HG02610 (cell line): ENCODE measurements around the gene PTPN3.
A peak's percentile ranks its signal among the peaks of the same experiment; 100 is the strongest.
"Not testable (repeated sequence)": the region's sequence is repeated elsewhere in the genome, so short reads cannot be mapped to it uniquely, and the experiment has no call there.

ENCODE experiments used
- ATAC-seq: cut with Tn5 transposase; IDR thresholded peaks from one replicate; pipeline ENCODE4 v1.9.1; 2021; ENCODE audit warnings: mild to moderate bottlenecking, moderate library complexity; ENCODE audit not compliant: unreplicated experiment

Gene PTPN3

DNA sequence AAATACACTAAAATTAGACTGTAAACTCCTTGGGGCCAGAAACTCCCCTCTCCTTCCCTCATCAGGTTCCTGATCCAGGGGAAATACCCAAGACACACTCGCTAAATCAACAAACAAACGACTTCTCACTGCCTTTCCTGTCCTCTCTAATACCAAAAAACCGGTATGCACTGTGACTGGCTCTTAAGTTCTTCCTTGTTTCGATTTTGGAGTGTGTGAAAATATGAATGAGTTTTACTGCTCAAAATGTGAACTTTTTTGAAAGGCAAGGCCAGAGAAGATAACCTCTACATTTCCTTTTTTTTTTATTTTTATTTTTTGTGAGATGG is 96.2 kb downstream of the PTPN3 start:
- ATAC-seq = no peak

DNA sequence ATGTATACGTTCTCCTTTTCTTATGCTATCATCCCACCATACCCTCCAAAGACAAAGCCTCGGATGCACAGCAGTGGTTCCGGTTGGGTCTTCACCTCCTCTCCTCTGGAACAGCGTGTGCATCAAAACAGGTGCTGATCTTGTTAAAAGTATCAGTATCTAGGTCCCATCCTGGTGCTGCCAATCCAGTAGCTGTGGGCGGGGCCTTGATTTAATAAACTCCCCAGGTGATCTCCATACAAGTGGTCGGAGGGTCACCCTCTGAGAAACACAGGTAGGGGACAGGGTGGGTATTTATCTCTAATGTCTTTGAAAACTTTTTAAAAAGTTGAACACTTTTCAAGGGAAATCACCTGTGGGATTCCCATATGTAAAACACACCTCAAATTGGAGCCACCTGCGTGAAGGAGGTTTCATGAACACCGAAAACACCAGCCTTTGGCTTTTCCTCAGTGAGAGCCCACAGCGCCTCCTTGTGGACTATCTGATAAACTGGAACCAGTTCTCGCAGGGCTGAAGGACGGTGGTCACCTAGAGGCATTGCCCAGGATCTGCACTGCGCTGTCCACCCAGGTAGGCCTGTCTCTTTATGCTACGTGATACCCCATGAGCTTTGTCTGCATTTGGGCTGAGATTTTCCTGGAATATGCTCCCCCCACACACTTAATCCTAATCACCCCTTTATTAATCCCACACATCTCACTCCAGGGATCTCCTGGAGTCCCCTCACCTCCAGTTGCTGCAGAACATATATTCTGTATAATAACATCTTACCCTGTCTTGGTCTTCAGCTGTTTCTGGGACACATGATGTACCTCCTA is 96.7 kb downstream of the PTPN3 start:
- ATAC-seq = no peak

DNA sequence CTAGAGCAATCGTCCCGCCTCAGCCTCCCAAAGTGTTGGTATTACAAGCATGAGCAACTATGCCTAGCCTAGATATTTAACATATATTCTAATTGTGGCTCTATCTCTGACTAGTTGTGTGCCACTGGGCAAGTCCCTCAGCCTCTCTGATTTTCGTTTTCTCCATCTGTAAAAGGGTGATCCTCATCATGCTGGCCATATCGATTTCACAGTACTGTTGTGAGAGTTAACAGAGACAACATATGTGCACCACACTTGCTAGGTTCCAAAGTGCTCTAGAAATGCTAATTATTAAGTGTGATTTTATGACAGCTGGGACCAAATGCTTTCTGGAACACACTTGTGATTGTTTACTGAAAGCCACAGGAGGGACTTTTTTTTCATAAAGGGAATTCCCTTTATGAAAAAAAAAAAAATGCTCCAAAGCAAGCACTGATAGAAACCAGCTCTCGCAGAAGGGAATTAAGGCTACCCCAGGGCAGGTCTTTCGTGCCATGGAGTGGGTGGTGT is 98.8 kb downstream of the PTPN3 start:
- peak; percentile 91 for ATAC-seq

DNA sequence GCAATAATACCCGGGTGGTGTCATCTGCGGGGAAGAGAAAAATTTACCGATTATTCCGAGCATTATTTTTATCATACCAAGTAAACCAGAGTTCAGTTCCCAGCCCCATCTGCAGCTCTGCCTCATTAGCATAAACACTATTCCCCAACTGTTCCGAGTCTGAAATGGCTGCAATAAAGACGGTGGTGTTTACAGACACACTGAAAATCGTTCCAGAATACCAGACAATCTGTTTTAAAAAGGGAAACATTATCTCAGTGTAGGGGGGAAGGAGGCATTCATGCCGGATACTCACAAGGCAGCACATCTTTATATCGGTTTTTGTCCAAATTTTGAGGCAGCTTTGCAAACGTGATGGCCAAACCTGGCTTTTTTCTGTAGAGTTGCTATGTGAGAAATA is 106.9 kb downstream of the PTPN3 start:
- no peak for ATAC-seq

DNA sequence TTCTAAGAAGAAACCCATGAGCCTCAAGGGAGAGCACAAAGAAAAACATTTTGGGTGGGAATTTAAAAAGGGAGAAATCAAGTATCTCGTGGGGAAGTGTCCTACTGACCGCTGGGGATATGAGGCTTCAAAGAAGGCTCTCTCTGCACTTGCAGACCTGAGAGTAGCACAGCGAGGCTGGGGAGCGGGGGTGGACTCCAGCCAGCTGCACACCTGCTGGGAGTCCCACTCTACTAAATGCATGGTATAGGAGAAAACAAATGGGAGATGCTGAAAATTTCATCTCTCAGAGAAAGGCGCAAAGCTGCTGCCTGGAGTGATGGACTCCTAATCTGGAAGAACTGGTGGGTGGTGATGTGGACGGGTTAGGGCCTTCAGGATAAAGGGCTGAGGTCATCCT is 110.3 kb downstream of the PTPN3 start:
- ATAC-seq = no peak

DNA sequence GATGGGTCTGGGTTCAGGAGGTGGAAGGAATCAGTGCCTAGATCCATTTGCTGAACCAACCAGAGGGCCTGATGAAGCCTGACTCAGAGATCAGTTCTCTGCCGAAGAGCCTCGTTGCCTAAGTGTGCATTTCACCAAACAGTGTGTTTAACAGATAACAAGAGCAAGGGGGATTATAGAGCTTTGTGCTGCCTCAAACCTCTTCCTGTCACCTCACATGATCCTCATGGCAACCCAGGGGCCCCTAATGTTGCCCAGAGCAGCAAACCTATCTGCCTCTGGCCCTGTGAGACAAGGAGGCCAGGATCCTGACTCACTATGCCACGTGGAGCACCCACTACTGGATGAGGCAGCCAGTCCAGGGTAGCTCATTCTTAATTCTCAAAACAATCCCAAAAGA is 110.9 kb downstream of the PTPN3 start:
- ATAC-seq = no peak

DNA sequence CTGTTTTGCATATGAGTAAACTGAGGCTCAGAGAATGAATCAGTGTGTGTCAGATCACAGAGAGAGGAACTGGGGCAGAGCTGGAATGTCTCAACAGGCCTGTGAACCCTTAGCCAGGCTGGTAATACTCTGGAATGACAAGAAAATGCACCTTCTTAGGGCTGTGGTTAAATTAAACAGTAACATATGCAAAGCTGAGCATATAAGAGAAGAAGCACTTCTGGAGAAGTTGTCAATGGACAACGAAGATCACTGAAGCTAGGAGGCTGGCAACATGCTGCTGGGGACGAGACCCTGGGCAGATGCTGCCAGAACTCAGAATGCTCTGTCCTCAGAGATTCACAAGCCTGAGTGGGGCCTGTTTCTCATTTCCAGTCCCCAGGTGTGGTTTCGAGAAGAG is 112.6 kb downstream of the PTPN3 start:
- no peak for ATAC-seq

DNA sequence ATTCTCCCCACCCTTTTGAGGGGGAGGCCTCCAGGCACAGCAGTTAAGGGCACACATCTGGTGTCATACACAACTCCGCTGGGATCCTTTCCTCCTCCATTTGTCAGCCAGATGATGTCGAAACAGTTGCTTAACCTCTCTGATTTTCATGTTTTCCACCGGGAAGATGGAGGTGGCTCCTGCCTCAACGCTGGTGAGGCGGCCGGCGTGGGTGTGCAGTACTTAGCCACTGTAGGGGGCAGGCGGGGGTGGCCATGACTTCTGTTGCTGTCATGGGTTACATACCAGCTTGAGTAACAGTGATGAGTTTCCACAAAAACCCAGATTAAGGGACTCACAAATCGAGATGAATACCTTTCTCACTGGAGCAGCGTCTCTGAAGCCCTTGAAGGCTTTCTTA is 114.2 kb downstream of the PTPN3 start:
- no peak for ATAC-seq

DNA sequence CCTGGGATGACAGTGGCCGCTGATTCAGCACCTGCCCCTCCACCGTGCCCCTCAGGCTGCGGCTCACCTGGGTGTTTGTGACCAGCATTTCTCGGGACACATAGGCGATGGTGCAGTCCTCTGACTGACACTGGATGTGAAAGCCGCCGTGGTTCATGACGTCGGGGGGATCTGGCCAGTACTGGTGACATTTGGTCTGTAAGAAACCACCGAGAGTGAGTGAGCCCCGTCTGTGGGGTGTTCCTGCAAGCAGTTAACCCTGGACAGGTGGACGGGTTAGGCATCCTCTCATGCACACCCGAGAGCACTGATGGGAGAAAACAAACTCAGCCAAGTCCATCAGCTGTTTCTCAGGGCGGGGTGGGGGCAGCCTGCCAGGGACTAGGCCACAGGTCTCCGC is 114.8 kb downstream of the PTPN3 start:
- no peak for ATAC-seq

DNA sequence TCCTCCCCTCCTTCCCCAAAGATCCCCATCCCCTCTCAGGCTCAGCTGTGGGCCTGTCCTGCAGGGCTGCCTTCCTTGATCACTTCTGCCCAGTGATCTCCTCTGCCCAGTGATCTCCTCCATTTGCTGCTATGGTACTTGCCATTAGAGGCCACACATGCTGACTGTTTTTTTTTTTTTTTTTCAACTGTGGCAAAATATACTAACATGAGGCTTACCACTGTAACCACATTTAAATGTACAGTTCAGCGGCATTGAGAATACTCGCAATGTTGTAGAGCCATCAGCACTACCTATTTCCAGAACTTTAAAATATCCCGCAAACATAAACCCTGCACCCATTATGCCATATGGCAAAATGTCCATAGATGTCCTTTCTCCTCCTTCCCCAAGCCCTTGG is 115.5 kb downstream of the PTPN3 start:
- no peak for ATAC-seq

DNA sequence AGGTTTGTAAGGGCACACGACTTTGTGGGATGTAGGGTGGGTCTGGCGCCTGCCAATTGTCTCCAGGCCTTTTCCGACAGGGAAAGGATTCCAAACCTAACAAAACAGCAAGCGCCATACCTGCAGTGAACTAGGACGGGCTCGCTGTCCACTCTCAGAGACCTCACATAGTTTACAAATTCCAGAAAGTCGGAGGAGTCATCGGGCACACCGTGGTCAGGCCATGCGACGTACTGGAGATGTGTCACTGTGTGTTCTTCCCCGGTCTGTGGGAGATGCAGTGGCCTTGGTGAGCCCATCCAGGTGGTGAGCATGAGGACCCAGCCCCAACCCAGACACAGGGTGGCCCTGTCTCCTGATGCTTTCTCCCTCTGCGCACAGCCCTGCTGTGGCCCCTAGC is 115.9 kb downstream of the PTPN3 start:
- no peak for ATAC-seq

DNA sequence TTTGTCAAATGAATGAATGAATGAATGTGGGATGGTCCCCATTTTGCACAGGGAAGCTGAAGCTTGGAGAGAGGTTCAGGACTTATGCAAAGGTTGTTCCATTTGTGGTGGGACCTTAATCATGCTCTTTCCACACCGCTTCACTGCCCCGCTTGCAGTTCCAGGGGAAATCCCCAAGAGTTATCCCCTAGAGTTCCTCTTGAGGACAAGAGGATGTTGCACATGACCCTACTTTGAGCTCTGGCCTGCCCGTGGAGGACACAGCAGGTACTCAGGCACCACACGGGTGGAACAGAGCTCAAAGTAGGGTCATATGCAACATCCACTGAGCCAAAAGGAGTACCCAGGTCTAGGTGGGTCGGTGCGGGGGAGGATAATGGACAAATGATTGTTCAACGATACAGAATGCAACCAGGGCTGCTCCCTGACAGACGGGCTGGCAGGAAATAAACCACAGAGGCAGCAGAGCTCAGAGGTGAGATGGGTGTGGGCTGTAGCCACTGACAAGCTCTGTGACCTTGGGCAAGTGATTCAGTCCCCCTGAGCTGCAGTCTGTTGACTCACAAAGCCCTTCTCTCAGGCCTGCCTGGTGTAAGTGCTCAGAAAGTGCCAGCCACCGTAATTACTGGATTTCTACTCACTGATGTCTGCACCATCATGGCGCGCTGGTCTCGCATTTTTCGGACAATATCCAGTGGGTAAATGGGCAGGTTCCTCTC is 116.9 kb downstream of the PTPN3 start:
- peak; percentile 70 for ATAC-seq

DNA sequence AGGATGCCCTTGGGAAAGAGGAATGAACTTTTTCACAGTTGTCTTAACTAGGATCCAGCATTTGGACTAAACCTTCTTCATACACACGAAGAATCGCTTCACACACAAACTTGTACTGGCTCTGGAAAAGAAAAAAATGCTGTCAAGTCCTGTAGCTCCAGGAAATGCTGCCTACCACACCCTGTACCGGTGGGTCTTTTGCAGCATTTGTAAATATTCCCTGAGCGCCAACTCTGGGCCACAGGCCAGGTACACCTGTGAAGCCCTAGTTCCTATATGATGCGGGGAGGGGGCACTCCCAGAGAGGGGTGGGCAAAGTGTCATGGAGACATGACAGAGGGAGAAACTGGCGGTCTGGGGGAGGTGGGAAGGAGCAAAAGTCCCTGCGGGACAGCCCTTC is 118.6 kb downstream of the PTPN3 start:
- ATAC-seq = no peak

DNA sequence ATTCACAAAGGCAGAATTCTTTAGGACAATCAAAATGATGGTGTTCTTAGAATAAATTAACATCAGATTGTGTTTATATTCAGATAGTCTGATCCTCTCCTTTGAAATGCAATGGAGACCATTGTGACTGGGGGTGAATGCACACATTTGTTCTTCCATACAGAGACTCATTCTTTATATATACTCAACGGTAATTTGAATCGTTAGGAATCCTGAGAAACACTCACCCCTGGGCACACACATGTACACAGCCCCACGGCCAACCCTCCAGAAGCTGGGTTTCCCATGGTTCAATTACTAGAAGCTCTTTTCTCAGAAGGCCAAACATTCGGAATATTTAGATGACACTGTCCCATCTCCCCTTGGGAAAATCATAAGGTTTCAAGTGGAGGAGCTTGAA is 119.8 kb downstream of the PTPN3 start:
- ATAC-seq = no peak

DNA sequence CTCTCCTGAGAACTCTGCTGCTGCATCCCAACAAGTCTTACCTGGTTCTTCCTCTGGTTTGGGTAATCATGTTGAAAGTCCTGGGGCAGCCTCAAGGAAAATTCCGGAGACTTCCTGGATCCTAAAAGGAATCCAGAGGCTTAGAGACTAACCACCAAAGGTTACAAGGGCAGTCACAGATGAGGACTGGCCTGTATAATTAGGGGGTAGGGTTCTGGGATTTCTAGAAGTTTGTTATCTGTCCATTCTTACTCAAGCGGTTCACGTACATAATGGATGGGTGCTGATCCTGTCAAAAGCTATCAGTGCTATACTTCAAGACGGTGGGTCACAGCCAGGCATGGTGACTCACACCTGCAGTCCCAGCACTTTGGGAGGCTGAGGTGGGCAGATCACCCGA is 125.9 kb downstream of the PTPN3 start:
- no peak for ATAC-seq

DNA sequence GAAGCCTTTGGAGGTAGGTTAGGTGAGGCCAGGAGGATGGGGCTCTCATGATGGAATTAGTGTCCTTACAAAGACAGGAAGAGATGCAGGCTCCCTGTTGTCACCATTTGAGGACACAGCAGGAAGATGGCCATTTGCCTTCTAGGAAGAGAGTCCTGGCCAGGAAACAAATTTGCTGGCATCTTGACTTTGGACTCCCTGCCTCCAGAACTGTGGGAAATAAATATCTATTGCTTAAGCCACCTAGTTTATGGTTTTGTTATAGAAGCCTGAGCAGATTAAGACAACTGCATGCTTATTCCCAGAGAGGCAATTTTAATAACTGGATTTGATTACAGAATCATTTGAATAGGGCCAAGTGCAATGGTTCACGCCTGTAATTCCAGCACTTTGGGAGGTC is 126.7 kb downstream of the PTPN3 start:
- ATAC-seq = no peak

DNA sequence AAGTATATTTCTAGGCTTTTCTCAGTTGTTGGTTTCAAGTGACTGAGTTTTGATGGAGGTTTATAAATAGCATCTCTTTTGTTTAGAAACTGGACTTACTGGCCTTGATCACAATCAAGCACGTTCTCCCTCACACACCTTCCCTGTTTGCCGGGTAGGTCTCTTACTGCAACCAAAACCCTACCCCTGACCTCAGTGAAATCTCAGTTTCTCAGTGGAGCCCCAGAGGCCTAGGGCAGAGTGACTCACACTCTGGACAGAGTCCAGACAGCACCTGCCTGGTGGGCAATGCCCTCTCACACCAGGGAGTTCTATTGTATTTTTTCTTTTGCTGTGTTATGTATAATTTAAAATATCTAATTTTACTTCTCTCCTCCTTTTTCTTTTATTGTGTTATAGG is 128.8 kb downstream of the PTPN3 start:
- no peak for ATAC-seq

DNA sequence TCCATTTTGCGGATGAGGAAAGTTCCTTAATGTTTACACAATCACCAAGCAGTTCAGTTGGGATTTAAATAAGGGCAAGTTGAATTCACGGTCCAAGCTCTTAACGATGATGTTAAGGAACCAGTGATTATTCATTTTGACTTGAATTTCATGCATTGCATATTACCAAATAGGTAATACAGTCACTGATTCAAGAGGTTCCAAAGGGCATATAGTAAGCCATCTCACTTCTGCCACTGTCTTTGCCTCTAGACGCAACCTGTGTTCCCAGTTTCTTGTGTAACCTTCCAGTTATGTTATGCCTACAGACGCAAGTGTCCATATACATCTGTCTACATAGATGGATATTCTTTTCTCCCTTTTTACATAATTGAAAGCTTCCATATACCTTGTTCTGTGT is 137.3 kb downstream of the PTPN3 start:
- no peak for ATAC-seq

DNA sequence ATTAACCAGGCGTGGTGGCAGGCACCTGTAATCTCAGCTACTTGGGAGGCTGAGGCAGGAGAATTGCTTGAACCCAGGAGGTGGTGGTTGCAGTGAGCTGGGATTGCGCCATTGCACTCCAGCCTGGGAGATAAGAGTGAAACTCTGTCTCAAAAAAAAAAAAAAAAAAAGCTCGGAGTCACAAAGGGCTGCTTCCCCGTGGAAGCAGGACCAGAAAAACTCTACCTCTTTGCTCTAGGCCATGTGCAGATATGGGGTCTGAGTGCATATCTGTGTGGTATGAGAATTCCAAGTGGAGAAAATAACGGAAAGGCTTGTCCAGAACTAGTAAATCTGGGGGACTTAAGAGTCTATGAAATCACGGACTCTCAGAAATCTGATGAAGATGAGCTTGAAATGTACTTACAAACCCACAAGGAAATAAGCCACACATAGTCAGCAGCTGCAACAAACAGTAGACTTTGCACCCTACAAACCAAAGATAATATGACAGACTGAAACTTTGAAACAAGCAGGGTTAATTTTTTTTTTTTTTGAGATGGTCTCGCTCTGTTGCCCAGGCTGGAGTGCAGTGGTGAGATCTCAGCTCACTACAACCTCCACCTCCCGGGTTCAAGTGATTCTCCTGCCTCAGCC is 139.0 kb downstream of the PTPN3 start:
- ATAC-seq = not testable (repeated sequence)

DNA sequence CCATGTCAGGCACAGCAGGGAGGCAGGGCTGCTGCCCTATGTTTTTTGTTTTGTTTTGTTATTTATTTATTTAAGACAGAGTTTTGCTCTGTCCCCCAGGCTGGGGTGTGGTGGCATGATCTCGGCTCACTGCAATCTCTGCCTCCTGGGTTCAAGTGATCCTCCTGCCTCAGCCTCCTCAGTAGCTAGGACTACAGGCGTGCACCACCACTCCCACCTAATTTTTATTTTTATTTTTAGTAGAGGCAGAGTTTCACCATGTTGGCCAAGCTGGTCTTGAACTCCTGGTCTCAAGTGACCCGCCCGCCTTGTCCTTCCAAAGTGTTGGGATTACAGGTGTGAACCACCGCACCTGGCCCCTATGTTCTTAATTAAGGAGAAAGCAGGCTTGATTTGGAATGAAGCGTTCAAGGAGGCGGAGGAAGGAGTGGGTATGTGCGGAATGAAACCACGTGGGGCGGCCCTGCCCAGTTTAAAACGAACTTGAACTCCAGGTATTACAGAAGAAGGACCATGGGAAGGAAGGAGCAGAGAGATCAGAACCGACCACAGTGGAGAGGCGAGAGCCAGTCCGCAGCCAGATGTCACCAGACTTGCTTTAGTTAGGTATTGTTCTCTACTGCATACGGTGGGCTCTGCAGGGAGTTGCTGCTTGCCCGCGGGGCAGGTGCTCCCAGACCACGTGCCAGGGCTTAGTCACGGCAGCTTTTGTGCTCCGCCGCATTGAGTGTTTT is 142.4 kb downstream of the PTPN3 start:
- ATAC-seq = no peak

DNA sequence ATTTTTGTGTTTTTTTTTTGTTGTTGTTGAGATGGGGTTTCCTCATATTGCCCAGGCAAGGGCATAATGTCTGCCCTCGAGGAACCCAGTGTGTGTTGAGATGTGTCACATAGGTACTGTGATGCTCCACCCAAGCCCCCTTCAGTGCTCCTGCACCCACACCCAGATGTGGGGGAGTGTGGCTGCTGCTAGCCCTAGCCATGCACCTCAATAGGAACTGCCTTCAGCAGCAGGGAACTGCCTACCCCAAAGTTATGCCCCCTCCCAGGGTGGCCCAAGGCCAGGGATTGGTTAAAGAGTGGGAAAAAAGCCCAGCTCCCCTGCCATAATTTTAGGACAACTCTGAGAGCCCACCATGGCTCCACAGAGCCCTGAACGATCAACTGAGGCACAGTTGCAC is 143.9 kb downstream of the PTPN3 start:
- ATAC-seq = no peak
